Hippocampal formation (tissue), 2 donors: ENCODE data around the gene CAMKMT.
"Not testable (repeated sequence)": the region's sequence is repeated elsewhere in the genome, so short reads cannot be mapped to it uniquely, and the experiment has no call there.

ENCODE experiments used
- DNase-seq, 2 donors: peaks; one replicate each; lab custom pipeline; 2025; lab: John Stamatoyannopoulos, UW

The CAMKMT gene

GRCh38 chr2:44360749-44361329 lies 908 bp upstream of the CAMKMT start:
- no peak for DNase-seq

GRCh38 chr2:44362207-44363015 lies 664 bp downstream of the CAMKMT start:
- DNase-seq: peak; percentile 49 to 55

DNA sequence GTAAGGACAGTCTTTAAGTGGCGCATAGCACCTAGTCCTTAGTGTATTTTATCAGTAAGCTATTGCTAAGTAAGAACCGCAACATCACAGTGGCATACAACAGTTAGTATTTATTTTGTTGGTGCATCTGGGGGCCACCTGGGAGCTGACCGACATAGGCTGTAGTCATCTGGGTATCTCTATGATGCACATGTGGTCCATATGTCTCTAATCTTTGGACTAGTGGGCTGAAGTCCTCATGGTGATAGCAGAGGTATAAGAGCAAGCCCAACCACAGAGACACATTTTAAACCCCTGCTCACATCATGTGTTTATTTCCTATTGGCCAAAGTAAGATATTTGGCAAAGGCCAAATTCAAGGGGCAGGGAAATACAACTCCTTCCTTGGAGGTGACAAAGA lies 2.9 kb downstream of the CAMKMT start:
- DNase-seq: no peak

DNA sequence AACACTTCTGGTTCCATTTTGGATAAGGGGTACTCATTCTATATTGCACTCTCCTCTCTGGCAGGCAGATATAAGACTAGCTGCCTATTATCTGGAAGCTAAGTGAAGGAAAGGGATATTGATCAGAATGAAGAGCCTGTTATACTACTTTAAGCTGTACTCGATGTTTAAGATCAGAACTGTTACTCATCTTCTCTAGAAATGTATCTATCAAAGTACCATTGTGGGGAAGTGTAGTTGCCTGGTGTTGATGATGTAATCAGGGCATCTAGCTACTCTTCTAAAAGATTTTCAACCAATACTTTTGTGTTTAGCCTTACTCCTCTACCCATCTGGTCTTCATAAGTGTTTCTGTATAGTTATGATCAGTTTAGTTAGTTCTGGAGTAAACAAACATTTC lies 5.8 kb downstream of the CAMKMT start:
- no peak for DNase-seq

DNA sequence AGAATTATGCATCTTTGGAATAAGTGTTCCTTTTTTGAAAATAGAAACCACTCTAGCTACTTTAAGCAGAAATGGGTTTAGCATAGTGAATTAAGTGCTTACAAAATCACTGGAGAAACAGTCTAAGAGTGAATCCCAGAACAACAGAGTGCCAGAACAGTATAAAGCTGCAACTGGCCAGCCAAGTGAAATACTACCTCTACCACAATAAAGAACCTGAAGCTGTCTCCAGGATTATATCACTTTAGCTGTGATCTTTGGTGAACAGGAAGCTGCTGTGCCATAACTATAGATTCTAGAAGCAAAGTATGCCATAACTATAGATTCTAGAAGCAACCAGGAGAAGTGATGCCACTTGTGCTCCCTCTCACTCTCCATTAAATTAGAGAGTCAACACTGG lies 7.6 kb downstream of the CAMKMT start:
- DNase-seq: no peak

- no peak for DNase-seq
Observed at GRCh38 chr2:44371445-44371844, 9.7 kb downstream of the CAMKMT start.

- DNase-seq: no peak
Observed at GRCh38 chr2:44372246-44372645, 10.5 kb downstream of the CAMKMT start.

GRCh38 chr2:44377486-44377885 lies 15.7 kb downstream of the CAMKMT start:
- DNase-seq: no peak

DNA sequence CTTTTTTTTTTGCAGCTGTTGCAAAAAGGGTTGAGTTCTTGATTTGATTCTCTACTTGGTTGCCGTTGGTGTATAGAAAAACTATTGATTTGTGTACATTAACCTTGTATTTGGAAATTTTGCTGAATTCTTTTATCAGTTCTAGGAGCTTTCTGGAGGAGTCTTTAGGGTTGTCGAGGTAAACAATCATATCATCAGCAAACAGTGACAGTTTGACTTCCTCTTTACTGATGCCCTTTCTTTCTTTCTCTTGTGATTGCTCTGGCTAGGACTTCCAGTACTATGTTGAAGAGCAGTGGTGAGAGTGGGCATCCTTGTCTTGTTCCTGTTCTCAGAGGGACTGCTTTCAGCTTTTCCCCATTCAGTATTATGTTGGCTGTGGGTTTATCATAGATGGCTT lies 23.5 kb downstream of the CAMKMT start:
- DNase-seq: not testable (repeated sequence)

DNA sequence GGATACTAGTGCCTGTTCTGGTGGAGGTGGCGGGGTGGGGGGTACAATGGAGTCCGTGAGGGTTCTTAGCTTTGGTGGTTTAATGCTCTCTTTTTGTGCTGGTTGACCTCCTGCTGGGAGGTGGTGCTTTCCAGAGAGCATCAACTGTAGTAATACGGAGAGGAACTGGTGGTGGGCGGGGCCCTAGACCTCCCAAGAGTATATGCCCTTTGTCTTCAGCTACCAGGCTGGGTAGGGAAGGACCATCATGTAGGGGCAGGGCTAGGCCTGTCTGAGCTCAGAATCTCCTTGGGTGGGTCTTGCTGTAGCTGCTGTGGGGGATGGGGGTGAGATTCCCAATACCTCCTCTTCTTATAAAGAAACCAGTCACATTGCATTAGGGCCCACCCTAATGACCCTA lies 27.1 kb downstream of the CAMKMT start:
- no peak for DNase-seq

DNA sequence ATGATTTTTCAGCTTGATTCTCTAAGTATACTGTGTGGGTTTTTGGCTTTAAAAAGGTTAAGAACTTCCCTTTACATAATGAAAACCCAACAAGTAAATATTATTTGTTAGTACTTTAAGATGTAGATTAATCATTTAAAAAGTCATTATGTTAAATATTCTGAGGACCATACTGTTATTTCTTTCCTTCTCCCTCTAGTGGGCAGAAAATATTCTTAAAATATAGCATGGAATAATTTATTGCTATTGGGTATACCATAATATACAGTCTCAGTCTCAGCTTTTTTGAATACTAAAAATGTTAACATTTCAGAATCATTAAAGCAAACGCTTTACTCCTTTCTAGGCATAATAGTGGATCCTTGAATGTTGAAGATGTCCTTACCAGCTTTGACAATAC lies 28.1 kb downstream of the CAMKMT start:
- no peak for DNase-seq

- DNase-seq: peak in 1 of 2 donors; percentile 19
Observed at GRCh38 chr2:44392338-44392943, 30.7 kb downstream of the CAMKMT start.

DNA sequence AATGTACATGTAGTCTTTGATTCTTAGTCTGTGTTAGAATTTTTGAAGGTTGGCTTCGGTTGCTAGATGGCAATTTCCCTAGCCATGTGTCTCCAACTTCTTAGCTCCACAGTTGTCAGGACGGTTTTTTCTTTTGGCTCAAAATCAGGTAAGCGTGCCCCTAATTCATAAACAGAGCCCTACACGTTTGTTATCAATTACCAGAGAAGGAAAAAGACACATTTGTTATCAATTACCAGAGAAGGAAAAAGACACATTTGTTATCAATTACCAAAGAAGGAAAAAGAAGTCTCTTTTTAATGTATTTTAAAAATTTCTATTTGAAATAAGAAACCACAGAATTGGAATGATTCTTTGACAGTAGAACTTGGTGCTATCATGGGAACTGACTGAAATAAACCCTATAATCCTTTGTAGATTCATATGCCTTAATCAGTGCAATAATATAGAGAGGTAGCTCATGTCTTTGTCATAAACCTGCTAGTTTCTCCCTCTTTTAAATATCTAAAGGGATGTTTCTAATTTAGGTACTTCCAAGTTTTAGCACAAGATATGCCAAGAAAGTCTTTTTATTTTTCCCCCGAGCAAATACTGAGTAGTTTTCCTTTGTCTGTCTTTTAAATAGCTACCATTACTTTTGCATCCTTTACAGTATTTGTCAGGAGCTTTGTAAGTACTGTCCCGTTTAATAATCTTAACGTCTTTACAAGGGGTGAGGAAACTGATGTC lies 35.9 kb downstream of the CAMKMT start:
- DNase-seq: no peak

GRCh38 chr2:44398243-44398897 lies 36.6 kb downstream of the CAMKMT start:
- DNase-seq: no peak

GRCh38 chr2:44420725-44421124 lies 59.0 kb downstream of the CAMKMT start:
- no peak for DNase-seq

DNA sequence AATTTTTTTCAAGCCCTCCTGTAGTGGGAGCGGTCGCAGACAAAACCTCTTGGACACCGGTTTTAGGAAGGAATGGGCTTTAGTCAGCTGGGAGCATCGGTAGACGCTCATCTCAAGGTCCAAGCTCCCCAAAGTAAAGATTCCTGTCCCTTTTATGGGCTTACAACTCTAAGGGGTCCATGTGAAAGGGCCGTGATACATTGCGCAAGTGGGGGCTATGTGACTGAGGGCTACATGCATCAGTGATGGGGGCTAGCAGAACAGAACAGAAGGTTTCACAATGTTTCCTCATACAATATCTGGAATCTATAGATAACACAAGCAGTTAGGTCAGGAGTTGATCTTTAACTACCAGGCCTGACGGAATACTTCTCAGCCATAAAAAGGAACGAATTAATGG lies 62.5 kb downstream of the CAMKMT start:
- no peak for DNase-seq

DNA sequence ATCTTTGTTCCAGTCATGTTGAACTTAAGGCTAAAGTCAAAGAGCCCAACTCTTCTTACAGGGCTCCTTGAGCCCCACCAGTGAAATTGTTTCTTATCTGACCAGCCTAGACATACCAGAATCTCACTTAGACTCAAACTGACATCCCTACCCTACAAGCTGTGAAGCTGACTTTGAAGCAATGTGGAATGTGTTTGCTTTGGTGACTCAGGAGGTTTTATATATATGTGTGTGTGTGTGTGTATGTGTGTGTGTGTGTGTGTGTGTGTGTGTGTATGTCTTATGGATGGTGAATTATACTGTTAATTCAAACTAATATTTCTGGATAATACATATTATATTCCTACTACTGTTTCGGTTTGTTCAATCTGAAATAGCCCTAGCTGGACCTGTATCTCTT lies 67.3 kb downstream of the CAMKMT start:
- DNase-seq: no peak

- DNase-seq: no peak
Observed at GRCh38 chr2:44430342-44430741, 68.6 kb downstream of the CAMKMT start.

DNA sequence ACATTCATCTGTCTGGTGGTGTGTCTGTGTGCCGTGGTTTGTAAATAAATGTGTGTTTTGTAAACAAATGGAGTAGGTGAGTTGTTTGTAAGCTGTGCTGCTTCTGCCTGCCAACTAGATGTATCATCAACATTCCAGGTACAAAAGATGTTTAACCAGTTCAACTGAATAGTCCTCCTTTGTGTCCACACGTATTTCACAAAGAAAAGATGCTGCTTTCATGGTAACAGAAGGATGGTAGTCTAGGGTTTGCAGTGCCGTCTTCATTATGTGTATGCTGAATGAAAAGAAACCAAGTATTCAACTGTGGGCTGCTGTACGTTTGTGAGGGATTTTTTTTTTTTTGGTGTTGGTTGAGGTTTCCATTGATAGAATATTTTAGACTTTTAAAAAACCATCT lies 72.1 kb downstream of the CAMKMT start:
- no peak for DNase-seq

- no peak for DNase-seq
Observed at GRCh38 chr2:44441200-44441599, 79.5 kb downstream of the CAMKMT start.

- DNase-seq: no peak
Observed at GRCh38 chr2:44442019-44442418, 80.3 kb downstream of the CAMKMT start.

DNA sequence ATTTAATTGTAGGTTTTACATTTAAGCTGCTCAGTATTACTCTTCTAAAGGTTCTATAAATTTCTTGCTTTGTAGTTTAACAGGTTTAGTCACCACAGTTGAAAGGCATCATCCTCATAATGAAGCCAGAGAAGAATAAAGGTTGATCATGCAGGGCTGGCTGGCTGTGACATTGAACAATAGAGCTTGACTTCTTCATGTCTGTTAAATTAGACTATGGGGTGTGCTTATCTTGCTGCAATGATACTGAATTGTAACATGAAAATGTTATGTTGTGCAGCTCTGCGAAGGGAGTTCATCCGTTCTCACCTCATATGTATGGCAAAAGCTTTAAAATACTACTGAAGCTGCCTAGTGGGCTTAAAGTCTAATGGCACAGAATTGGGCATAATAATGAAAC lies 81.8 kb downstream of the CAMKMT start:
- DNase-seq: no peak
